Measurements from ENCODE around the gene CSPG5.

Gene CSPG5

DNA sequence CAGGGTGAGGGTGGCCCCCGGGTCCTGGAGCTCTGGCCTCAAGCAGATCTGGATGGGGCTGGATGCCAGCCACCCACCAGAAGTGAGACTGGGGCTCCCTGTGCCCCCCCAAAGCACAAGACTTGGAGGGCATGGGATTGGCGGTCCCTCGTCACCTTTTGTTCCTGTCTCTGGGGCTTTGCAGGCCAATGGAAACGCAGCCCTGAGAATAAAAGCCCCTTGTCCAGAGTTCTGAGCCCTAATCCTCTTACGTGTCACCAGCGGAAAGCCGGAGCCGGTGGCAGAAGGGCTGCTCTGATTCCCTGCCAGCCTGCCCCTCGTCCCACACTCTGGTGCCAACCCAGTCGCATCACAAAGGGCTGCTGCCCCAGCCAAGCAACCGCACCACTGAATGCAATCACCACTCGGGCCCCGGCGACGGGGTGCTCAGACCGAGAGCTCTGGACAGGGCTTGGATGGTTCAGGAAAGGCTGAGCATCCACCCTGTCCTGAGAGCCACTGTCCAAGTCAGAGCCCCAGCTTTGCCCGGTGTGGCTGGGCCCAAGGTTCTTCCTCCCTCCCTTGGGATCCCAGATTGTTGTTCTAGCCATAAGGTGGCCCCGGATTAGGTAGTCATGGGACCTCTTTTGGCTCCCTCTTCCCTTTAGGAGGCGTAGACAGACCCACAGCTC lies 42.3 kb downstream of the CSPG5 start:
- DNase-seq: no peak

DNA sequence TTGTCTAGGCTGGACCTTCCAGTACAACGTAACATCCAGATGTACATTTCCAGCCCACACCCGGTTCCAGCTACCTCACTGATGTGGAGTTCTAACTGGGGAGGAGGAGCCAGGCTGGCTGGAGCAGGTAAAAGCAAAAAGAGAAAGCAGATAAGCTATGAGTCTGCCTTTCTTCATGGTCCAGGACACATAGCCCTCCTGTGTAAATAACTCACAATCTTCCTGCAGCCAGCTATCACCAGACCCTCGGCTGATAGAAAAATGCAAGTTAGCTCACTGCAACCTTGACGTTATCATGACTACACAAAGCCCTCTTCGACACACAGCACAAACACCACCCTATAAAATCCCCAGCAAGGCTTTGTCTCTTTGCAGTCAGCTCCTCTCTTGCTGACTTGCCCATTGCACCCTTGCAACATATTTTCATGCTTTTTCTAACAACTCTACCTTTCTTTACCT lies 44.6 kb downstream of the CSPG5 start:
- no peak for DNase-seq

DNA sequence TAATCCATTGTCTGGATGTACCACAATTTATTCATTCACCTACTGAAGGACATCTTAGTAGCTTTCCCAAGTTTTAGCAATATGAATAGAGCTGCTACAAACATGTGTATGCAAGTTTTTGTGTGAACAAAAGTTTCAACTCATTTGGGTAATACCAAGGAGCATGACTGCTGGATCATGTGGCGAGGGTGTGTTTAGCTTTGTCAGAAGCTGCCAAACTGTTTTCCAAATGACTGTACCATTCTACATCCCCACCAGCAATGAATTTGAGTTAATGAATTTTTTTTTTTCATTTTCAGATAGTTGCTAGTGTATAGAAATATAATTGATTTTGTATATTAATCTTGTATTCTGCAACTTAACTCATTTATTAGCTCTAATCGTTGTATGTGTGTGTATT lies 45.2 kb downstream of the CSPG5 start:
- no peak for DNase-seq

DNA sequence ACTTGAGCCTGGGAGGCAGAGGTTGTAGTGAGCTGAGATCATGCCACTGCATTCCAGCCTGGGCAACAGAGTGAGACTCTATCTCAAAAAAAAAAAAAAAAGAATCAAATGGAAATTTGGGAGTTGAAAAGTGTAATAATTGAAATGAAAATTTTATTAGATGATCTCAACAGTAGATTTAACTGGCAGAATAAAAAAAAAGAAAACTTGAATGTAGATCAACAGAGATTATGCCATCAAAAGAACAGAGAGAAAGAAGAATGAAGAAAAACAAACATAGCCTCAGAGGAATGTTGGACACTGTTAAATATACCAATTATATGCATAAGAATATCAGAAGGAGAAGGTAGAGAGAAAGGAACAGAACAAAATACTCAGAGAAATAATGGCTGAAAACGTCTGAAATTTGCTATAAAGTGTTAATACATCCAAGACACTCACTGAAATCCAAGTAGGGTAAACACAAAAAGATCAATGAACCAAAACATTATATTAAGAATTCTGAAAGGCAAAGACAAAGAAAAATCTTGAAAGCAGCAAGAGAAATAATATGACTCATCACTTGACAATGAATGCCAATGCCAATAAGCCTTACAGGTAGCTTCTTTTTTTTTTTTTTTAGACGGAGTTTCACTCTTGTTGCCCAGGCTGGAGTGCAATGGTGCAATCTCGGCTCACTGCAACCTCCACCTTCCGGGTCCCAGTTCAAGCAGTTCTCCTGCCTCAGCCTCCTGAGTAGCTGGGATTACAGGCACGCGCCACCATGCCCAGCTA lies 50.5 kb downstream of the CSPG5 start:
- DNase-seq: no peak

DNA sequence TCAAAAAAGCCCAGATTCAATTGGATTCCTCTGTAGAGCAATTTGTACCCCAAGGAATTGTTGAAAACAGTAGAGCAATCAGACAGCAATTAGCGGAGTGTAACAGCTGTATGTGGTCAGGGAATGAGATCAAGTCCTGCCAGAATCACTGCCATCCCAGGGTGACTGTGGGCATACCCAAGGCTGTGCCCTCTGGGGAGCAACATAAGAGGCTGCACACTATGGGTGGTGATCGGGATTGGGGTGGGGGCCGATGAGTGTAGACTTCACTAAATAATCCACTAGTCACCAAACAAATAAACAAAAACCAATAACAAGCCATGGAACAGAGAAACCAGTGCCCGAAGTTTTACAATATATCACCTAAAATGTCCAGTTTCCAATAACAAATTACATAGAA lies 53.0 kb downstream of the CSPG5 start:
- DNase-seq: no peak

DNA sequence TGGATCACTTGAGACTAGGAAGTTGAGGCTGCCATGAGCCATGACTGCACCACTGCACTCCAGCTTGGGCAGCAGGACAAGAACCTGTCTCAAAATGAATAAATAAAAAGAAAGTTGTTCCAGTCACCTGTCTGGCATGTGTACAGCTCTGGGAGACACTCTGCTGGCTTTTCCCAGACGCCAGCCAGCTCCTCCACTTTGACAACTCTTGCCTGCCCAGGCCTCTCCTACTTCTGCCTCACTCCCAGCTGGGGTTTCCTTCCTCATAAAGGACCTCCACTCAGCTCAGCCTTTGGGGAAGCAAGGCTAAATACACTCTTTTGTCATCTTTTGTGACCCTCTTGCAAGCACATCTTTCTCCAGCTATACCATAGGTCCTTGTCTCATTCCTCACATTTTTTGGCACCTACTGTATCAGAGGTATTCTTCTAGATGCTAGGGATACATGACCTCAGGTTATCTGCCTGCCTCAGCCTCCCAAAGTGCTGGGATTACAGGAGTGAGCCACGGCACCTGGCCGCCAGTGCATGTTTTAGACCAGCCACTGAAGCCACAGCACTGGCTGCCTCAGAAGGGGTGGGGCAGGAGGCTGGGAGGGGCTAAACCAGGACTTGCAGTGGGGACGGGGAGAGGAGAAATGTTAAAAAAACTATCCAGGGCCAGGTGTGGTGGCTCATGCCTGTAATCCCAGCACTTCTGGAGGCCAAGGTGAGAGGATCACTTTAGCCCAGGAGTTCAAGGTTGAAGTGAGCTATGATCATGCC lies 55.2 kb downstream of the CSPG5 start:
- DNase-seq: no peak

DNA sequence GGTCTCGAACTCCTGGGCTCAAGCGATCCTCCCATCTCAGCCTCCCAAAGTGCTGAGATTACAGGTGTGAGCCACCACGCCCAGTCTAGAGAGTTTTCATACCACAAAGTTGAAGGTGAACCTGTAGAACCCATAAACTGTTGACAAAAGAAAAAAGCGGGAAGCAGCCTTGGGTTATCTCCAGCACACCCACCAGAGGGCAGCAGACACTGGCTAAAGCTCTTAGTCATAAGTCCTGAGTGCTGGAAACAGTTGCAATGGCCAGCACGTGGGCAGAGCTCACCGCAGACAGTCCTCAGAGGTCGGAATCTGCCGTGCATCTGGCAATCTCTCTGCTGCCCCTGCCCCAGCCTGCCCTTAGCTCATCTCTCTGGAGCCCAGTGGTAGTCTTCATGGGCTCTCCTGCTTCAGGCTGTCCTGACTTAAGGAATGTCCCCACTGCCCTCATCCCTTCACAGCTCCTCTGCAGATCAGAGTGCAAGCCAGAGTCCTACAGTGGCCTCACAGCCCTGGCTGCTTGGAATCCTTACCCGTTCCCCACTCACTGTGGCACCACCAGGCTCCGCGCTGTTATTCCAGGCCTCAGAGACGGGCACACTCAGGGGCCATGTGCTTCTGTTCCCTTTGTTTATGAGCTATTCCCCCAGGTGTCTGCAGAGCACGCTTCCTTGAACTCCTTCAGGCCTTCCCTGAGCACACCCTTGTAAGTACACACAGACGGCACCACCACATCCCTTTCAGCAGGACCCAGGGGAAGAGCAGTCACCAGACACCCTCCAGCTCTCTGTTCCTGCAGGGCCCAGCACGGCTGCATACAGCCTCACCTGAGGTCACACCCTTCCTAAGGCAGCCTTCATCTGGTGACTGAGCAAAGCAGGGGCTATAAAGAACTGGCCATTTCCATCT lies 56.3 kb downstream of the CSPG5 start:
- DNase-seq: peak; percentile 72

DNA sequence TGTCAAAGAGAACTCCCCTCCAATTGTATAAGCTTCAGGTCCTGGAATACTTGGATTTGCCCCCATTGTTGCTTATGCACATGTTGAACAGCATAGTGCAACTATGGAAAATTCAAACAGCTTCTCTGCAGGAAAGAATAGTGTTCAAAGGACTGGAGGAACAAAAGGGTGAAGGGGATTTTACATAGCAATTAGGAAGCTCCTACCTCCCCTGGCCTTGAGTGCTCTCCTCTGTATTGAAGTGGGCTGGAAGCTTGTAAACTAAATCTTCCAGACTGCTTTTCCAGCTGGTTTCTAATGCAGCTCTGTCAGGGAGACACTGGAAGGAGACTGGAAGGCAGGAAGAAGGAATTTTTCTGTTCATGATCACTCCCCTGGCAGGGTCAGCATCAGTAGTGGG lies 57.9 kb downstream of the CSPG5 start:
- DNase-seq: no peak

DNA sequence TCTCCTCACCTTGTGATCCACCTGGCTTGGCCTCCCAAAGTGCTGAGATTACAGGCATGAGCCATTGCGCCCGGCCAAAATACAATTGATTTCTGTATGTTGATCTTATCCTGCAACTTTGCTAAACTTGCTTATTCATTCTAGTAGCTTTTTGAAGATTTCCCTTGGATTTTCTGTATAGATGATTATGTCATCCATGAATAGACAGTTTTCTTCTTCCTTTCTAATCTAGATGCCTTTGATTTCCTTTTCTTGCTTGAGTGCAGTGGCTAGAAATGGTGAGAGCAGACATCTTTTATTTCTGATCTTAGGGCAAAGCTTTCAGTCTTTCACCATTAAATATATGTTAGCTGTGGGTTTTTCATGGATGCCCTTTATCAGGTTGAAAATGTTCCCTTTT lies 60.7 kb downstream of the CSPG5 start:
- no peak for DNase-seq

DNA sequence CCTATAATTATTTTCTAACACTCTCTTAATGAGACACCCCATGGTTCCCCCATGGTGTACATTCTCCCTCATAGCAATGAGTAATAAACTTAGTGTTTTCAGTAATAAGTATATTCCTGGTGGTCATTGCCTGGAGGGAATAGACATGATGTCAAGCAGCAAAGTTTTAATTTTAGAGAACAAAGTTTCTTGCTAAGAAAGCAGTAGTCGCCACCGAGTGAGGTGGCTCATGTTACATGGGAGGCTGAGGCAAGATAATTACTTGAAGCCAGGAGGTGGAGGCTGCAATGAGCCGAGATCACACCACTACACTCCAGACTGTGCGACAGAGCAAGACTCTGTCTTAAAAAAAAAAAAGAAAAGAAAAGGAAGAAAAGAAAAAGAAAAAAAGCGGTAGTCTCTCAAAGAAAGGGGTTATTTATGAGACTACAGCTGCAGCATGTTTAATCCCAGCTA lies 62.8 kb downstream of the CSPG5 start:
- no peak for DNase-seq

DNA sequence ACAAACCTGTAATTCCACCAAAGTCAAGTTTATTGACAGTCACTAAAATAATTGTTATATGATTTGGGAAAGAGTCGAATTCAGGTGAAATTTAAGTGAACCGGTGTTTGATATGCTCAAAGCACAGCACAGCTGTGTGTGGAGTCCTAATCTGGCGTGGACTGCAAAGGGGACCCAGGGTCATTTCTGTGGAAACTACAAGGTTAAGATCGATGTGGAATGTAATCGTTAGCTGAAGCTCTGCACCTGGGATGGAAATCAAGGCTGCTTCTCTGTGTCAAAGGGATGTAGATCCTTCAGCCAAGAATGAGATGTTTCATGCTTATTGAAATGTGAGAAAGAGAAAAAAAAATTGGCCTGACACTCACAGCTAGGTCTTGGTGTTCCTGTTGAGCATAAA lies 63.6 kb downstream of the CSPG5 start:
- DNase-seq: no peak

DNA sequence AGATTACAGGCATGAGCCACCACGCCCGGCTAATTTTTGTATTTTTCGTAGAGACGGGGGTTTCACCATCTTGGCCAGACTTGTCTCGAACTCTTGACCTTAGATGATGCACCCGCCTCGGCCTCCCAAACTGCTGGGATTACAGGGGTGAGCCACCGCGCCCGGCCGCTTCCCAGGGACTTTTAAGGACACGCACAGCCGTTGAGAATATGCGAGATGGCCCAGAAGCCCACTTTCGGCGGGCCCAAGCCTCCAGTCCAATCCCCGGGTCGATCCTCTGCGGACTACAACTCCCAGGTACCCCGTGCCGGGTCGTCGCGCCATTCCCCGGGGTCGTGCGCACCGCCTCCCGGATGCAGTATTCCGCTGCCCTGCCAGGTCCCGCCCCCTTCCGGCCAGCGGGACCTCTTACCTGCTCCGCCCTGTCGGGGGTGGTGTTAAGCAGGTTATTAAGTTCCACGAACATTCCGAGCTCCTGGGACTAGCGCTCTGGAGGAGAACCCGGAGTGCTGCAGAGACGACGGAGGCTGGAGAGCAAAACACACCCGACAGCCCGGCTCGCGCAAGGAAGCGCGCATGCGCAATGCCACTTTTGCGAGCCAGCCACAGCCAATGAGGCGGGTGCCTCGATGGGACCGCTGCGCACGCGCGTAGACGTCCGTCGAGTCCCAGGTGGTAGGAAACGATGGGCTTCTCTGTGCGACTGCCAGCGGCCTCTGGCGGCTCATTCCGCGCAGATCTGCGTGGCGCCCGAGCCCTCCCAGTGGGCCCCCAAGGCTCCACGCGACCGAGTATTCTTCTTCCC lies 65.3 kb downstream of the CSPG5 start, which contains the start of gene ELP6:
Gene ELP6, minus strand, starts transcription at position 588 of the 805 bp plus-strand sequence. Its CDS starts 122 bp downstream, at position 466.
- DNase-seq: peak; percentile 85

DNA sequence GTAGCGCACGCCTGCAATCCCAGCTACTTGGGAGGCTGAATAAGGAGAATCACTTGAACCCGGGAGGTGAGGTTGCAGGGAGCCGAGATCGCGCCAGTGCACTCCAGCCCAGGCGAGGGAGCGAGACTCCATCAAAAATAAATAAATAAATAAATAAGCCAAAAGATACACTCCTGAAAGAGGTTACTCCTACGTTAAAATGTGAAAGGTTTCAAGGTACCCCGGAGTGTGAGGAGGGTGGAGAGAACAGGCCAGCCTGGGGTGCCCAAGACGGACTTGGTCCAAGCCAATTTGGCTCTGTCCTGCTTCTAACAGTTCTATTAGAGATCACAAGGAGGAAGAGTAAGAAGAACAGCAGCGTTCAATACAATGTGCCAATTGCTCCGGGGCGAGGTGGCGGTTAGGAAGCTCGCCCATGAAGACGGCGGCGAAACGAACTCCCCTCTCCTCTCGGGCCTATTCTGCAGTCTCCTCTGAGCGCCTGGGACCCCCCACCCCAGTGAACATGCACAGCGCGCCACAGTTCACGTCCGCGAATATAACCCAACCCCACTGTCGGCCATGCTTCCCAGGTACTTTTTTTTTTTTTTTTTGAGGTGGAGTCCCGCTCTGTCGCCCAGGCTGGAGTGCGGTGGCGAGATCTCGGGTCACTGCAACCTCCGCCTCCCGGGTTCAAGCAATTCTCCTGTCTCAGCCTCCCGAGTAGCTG lies 66.1 kb downstream of the CSPG5 start:
- no peak for DNase-seq
